ENCODE measurements around the gene TPST1. TPM values are rescaled to one million over a fixed set of nuclear protein-coding genes. Genes with fewer than 3 reads are reported as not detected.

Gene TPST1
- total and polyA plus RNA-seq, 9 of the 15 experiments (the other 6 are each of a cell fraction or from before 2014, with no cell fraction given): 0.15 to 2.2 (median 0.53) TPM

- 1% methylated on average over 8 of the region's 8 CpGs for WGBS (ENCODE audit: insufficient coverage, low coverage, missing lambda C conversion rate)
- ATAC-seq (no peak), DNase-seq (ENCODE audit: extremely low read depth in 1 of 4, low spot score in 3 of 4) (no peak), FAIRE-seq (no peak)
- no peaks in the 10 kb centered on the region for H3K9me3 ChIP-seq (replicated peaks; ENCODE audit: control insufficient read depth, insufficient read depth, low read depth, low read length)
- no peak overlapping the region for H2AFZ ChIP-seq (ENCODE audit: low read depth, low read length)
- BruUV-seq (replicated peaks): no TSS peak
- intact Hi-C loops (cut with micrococcal nuclease) (loop anchor here (10.0 kb wide), 1 partner anchor 279 kb away; no protein-coding TSS in a partner anchor), in situ Hi-C loops (cut with MboI) (no loop called here)
- no peak overlapping the region for H3K4me2 ChIP-seq (ENCODE audit: insufficient read depth, low read length)
- H3K27me3 ChIP-seq (ENCODE audit: control insufficient read depth in 2 of 2, insufficient read depth in 2 of 2, low read length in 2 of 2): peaks cover 9 to 12% of the 10 kb centered on the region in 2 experiments; a peak in 1 of 5 replicates
- TF ChIP-seq PTRF (tag; IDR thresholded peaks at IDR 0.05): no peak
- H3K79me2 ChIP-seq (ENCODE audit: control insufficient read depth, insufficient read depth, low read length): no peaks in the 10 kb centered on the region
- ChIA-PET POLR2A (no interaction called here), CTCF (ENCODE audit: low intra/inter-chr PET ratio) (no interaction called here)
- no peak overlapping the region for H3K4me3 ChIP-seq
- no peaks in the 10 kb centered on the region for H3K4me1 ChIP-seq (replicated peaks in 1 of 2; ENCODE audit: control insufficient read depth in 2 of 2, insufficient read depth in 2 of 2, low read length in 2 of 2)
- H3K36me3 ChIP-seq (ENCODE audit: control insufficient read depth, insufficient read depth, low read length): no peaks in the 10 kb centered on the region
- no peaks in the 10 kb centered on the region for H3K9me1 ChIP-seq (ENCODE audit: control insufficient read depth, insufficient read depth, low read length)
- no peak overlapping the region for H3K27ac ChIP-seq (ENCODE audit: extremely low read depth, low read depth, low read length)
- H4K20me1 ChIP-seq (replicated peaks; ENCODE audit: control insufficient read depth, insufficient read depth, low read length): no peaks in the 10 kb centered on the region
- H3K9ac ChIP-seq (ENCODE audit: insufficient read depth in 1 of 2, low read depth in 2 of 2, low read length in 2 of 2): no peak overlapping the region
Observed at GRCh38 chr7:66313886-66314568, 108.9 kb downstream of the TPST1 start.

GRCh38 chr7:66315192-66315591 lies 110.1 kb downstream of the TPST1 start:
- in situ Hi-C loops (cut with MboI): no loop called here
- no TSS peak for BruUV-seq (replicated peaks)
- DNase-seq (ENCODE audit: extremely low read depth in 1 of 4, low spot score in 3 of 4) (no peak), ATAC-seq (peak; percentile 76), FAIRE-seq (no peak)
- peaks cover 8 to 12% of the 10 kb centered on the region in 2 experiments; a peak in 1 of 5 replicates for H3K27me3 ChIP-seq (ENCODE audit: control insufficient read depth in 2 of 2, insufficient read depth in 2 of 2, low read length in 2 of 2)
- TF ChIP-seq CEBPG (CRISPR knock-in tag; IDR thresholded peaks at IDR 0.05): no peak
- peak; percentile 69 to 77 for TF ChIP-seq CEBPG (tag; conservative IDR thresholded peaks at IDR 0.05 in 1 of 2, IDR thresholded peaks at IDR 0.05 in 1 of 2)
- no peak for TF ChIP-seq NKRF (IDR thresholded peaks at IDR 0.05; ENCODE audit: borderline replicate concordance)
- TF ChIP-seq ATF3 (IDR thresholded peaks at IDR 0.05): peak; percentile 73; the same call in 1 of the 2 replicates
- TF ChIP-seq ATF3 (CRISPR knock-in tag; conservative IDR thresholded peaks at IDR 0.05): no peak
- TF ChIP-seq CEBPB (tag; IDR thresholded peaks at IDR 0.05): 0 out of 2 replicates have a peak, but pooled peaks have one; percentile 19
- no peak for TF ChIP-seq ZFP91 (CRISPR knock-in tag; IDR thresholded peaks at IDR 0.05)
- no peak overlapping the region for H3K4me3 ChIP-seq
- H3K36me3 ChIP-seq (ENCODE audit: control insufficient read depth, insufficient read depth, low read length): no peaks in the 10 kb centered on the region
- ChIA-PET POLR2A (no interaction called here), CTCF (ENCODE audit: low intra/inter-chr PET ratio) (interaction anchor here (0.6 kb wide), 1 partner anchor 69 kb away, joined by 4 read pairs; no protein-coding TSS in a partner anchor)
- H3K9me1 ChIP-seq (ENCODE audit: control insufficient read depth, insufficient read depth, low read length): no peaks in the 10 kb centered on the region
- 8% methylated on average over 4 of the region's 4 CpGs for WGBS (ENCODE audit: insufficient coverage, low coverage, missing lambda C conversion rate)
- H2AFZ ChIP-seq (ENCODE audit: low read depth, low read length): no peak overlapping the region
- H3K27ac ChIP-seq (ENCODE audit: extremely low read depth, low read depth, low read length): no peak overlapping the region
- H3K9me3 ChIP-seq (replicated peaks; ENCODE audit: control insufficient read depth, insufficient read depth, low read depth, low read length): no peaks in the 10 kb centered on the region
- H3K79me2 ChIP-seq (ENCODE audit: control insufficient read depth, insufficient read depth, low read length): no peaks in the 10 kb centered on the region
- H4K20me1 ChIP-seq (replicated peaks; ENCODE audit: control insufficient read depth, insufficient read depth, low read length): no peaks in the 10 kb centered on the region
- H3K9ac ChIP-seq (ENCODE audit: insufficient read depth in 1 of 2, low read depth in 2 of 2, low read length in 2 of 2): no peak overlapping the region
- no peak overlapping the region for H3K4me2 ChIP-seq (ENCODE audit: insufficient read depth, low read length)
- H3K4me1 ChIP-seq (replicated peaks in 1 of 2; ENCODE audit: control insufficient read depth in 2 of 2, insufficient read depth in 2 of 2, low read length in 2 of 2): no peaks in the 10 kb centered on the region
- intact Hi-C loops (cut with micrococcal nuclease): loop anchor here (10.0 kb wide), 1 partner anchor 280 kb away; no protein-coding TSS in a partner anchor

Measured in K562 (cell line).